Keratinocyte (primary cell): ENCODE measurements around the gene DSCAML1. TPM values are rescaled to one million over a fixed set of nuclear protein-coding genes. Genes with fewer than 3 reads are reported as not detected.

Source experiments
- DNase-seq: peaks from one replicate; pipeline ENCODE4 v3.0.0-alpha.2; 2011; ENCODE audit warnings: low read depth, missing footprints, low spot score
- FAIRE-seq: peaks from 2 replicates; lab custom pipeline; 2011; peaks lifted over from hg19 to GRCh38; lab: Jason Lieb, UNC
- H2AFZ ChIP-seq: 2 replicates; pipeline ENCODE4 v1.6.0; 2012; ENCODE audit warnings: low read length, control low read depth, inconsistent platforms; ENCODE audit not compliant: control insufficient read depth
- H3K27ac ChIP-seq: 2 replicates; pipeline ENCODE4 v1.5.1; 2011; ENCODE audit warnings: low read length; ENCODE audit not compliant: control insufficient read depth, insufficient read depth
- H3K27me3 ChIP-seq: 3 replicates; pipeline ENCODE4 v1.6.0; 2011; ENCODE audit warnings: low read length; ENCODE audit not compliant: control insufficient read depth, insufficient read depth; ENCODE audit errors: extremely low read depth
- H3K36me3 ChIP-seq, 2 experiments: 2 replicates in 1 of 2; 3 replicates in 1 of 2; pipeline ENCODE4 v1.5.1; 2011; ENCODE audit warnings: low read length in 2 of 2, mild to moderate bottlenecking in 1 of 2; ENCODE audit not compliant: control insufficient read depth in 2 of 2, insufficient read depth in 2 of 2; ENCODE audit errors: extremely low read depth in 1 of 2
- H3K4me1 ChIP-seq: 3 replicates; pipeline ENCODE4 v1.5.1; 2011; ENCODE audit warnings: low read length; ENCODE audit not compliant: control insufficient read depth, insufficient read depth; ENCODE audit errors: extremely low read depth
- H3K4me2 ChIP-seq: 3 replicates; pipeline ENCODE4 v1.6.0; 2011; ENCODE audit warnings: low read depth, low read length; ENCODE audit not compliant: control insufficient read depth, insufficient read depth; ENCODE audit errors: extremely low read depth
- H3K4me3 ChIP-seq, 3 experiments: fragments of 200-600 bp in 1 of 3; sonication (generic) in 1 of 3; 2 replicates in 2 of 3; 3 replicates in 1 of 3; pipeline ENCODE4 v1.5.1; 2011 to 2016; ENCODE audit warnings: low read length in 3 of 3, mild to moderate bottlenecking in 3 of 3, control low read depth in 2 of 3, inconsistent platforms in 1 of 3, low read depth in 1 of 3, mixed read lengths in 1 of 3, mixed run types in 1 of 3, moderate library complexity in 1 of 3; ENCODE audit not compliant: control insufficient read depth in 2 of 3, insufficient read depth in 2 of 3; ENCODE audit errors: extremely low read depth in 1 of 3
- H3K79me2 ChIP-seq: 2 replicates; pipeline ENCODE4 v1.6.0; 2012; ENCODE audit warnings: low read length; ENCODE audit not compliant: control insufficient read depth, insufficient read depth
- H3K9ac ChIP-seq: 3 replicates; pipeline ENCODE4 v1.6.0; 2011; ENCODE audit warnings: low read length; ENCODE audit not compliant: control insufficient read depth, insufficient read depth; ENCODE audit errors: extremely low read depth
- H3K9me1 ChIP-seq: 3 replicates; pipeline ENCODE4 v1.6.0; 2011; ENCODE audit warnings: low read length; ENCODE audit not compliant: control insufficient read depth, insufficient read depth; ENCODE audit errors: extremely low read depth
- H3K9me3 ChIP-seq: 2 replicates; pipeline ENCODE4 v1.5.1; 2012; ENCODE audit warnings: low read depth, low read length; ENCODE audit not compliant: control insufficient read depth
- H4K20me1 ChIP-seq: 3 replicates; pipeline ENCODE4 v1.6.0; 2011; ENCODE audit warnings: low read length; ENCODE audit not compliant: control insufficient read depth, insufficient read depth; ENCODE audit errors: extremely low read depth
- EZH2 ChIP-seq: IDR thresholded peaks from one replicate; pipeline ENCODE4 v1.6.1; 2012; ENCODE audit warnings: inconsistent platforms, mild to moderate bottlenecking, low read length, moderate library complexity
- dilution Hi-C: fragments of 300-500 bp; cut with MboI; formaldehyde crosslinking; loops from one replicate; pipeline ENCODE4 v1.7.0; 2020; ENCODE audit warnings: low sequenced_read_pairs; ENCODE audit not compliant: extremely low pct_ligation_motif_present
- polyA plus RNA-seq, 5 experiments: library from polyadenylated mRNA; depleted of rRNA in 3 of 5; stranded (reverse) in 3 of 5; stranded (forward) in 1 of 5; unstranded in 1 of 5; fragments of >200 nt; gene quantifications; 1 replicate in 1 of 5; 2 replicates in 3 of 5; 3 replicates in 1 of 5; pipeline versions ENCODE4 v1.2.1 to v1.2.3, GENCODE V29; 2011 to 2012; ENCODE audit warnings: missing spikeins in 2 of 5, low read depth in 1 of 5, low replicate concordance in 1 of 5
- TF ChIP-seq, protein P1 (sequence below), 3 experiments: IDR thresholded peaks in 1 of 3; conservative IDR thresholded peaks in 1 of 3; optimal IDR thresholded peaks in 1 of 3; 2 replicates in 2 of 3; 3 replicates in 1 of 3; pipeline versions ENCODE3 to v1.5.1; 2011; ENCODE audit warnings: low read length in 3 of 3, mild to moderate bottlenecking in 3 of 3, moderate library complexity in 2 of 3, control low read depth in 1 of 3, inconsistent platforms in 1 of 3; ENCODE audit not compliant: insufficient read depth in 2 of 3; ENCODE audit errors: extremely low read depth in 1 of 3

DSCAML1 gene
- polyA plus RNA-seq, 1 donor (not counting 4 experiments of a cell fraction or from before 2014, with no cell fraction given), result not detected

GRCh38 chr11:117678658-117679406 is 118.2 kb downstream of the DSCAML1 start:
- no peak for DNase-seq
- no peak for FAIRE-seq
- Histone ChIP-seq H3K9me3 (no peaks in the 10 kb centered on the region), H3K27me3 (peaks cover 10% of the 10 kb centered on the region), H3K27ac (no peak overlapping the region), H3K4me2 (no peak overlapping the region), H3K4me3 (no peak overlapping the region), H3K9me1 (no peaks in the 10 kb centered on the region), H3K9ac (no peak overlapping the region), H4K20me1 (no peaks in the 10 kb centered on the region), H3K79me2 (no peaks in the 10 kb centered on the region), H3K4me1 (no peaks in the 10 kb centered on the region), H2AFZ (no peak overlapping the region), H3K36me3 (no peaks in the 10 kb centered on the region)
- no peak for TF ChIP-seq EZH2
- TF ChIP-seq, protein P1, sequence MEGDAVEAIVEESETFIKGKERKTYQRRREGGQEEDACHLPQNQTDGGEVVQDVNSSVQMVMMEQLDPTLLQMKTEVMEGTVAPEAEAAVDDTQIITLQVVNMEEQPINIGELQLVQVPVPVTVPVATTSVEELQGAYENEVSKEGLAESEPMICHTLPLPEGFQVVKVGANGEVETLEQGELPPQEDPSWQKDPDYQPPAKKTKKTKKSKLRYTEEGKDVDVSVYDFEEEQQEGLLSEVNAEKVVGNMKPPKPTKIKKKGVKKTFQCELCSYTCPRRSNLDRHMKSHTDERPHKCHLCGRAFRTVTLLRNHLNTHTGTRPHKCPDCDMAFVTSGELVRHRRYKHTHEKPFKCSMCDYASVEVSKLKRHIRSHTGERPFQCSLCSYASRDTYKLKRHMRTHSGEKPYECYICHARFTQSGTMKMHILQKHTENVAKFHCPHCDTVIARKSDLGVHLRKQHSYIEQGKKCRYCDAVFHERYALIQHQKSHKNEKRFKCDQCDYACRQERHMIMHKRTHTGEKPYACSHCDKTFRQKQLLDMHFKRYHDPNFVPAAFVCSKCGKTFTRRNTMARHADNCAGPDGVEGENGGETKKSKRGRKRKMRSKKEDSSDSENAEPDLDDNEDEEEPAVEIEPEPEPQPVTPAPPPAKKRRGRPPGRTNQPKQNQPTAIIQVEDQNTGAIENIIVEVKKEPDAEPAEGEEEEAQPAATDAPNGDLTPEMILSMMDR (optimal IDR thresholded peaks at IDR 0.05 in 1 of 3, IDR thresholded peaks at IDR 0.05 in 1 of 3, conservative IDR thresholded peaks at IDR 0.05 in 1 of 3; ENCODE audit: extremely low read depth in 1 of 3, insufficient read depth in 2 of 3, low read length in 3 of 3), result no peak
- dilution Hi-C loops, result no loop called here

- H3K36me3 ChIP-seq, result no peaks in the 10 kb centered on the region
- no peak overlapping the region for H3K4me2 ChIP-seq
- no peaks in the 10 kb centered on the region for H3K9me3 ChIP-seq
- no peak overlapping the region for H2AFZ ChIP-seq
- TF ChIP-seq EZH2, result no peak
- DNase-seq (no peak), FAIRE-seq (no peak)
- peaks cover 10% of the 10 kb centered on the region for H3K27me3 ChIP-seq
- no peak overlapping the region for H3K9ac ChIP-seq
- no peaks in the 10 kb centered on the region for H3K4me1 ChIP-seq
- dilution Hi-C loops, result no loop called here
- no peaks in the 10 kb centered on the region for H3K9me1 ChIP-seq
- no peaks in the 10 kb centered on the region for H3K79me2 ChIP-seq
- no peak overlapping the region for H3K4me3 ChIP-seq
- H3K27ac ChIP-seq, result no peak overlapping the region
- H4K20me1 ChIP-seq, result no peaks in the 10 kb centered on the region
Measured at GRCh38 chr11:117677729-117678310, 119.2 kb downstream of the DSCAML1 start.
